Upper lobe of left lung (tissue), 6 donors: ENCODE data around the gene PPP1R3G. TPM values are rescaled to one million over a fixed set of nuclear protein-coding genes. Genes with fewer than 3 reads are reported as not detected.

Experiments used
- ATAC-seq, 2 donors: fragments of 200-7000 bp; cut with Tn5 transposase; one replicate each; pipeline ENCODE4 v1.9.1; 2022; ENCODE audit warnings: mild to moderate bottlenecking in 2 of 2, moderate library complexity in 2 of 2; ENCODE audit not compliant: low FRiP score in 2 of 2
- DNase-seq, 2 donors: peaks; one replicate each; pipeline ENCODE4 v3.0.0-alpha.2; 2019 to 2020
- H3K27ac ChIP-seq, 4 donors: fragments of 200-600 bp; sonication (generic); one replicate each; pipeline ENCODE4 v1.5.1; 2016 to 2019
- H3K27me3 ChIP-seq, 4 donors: fragments of 200-600 bp; sonication (generic); one replicate each; pipeline ENCODE4 v1.5.1; 2017 to 2019
- H3K36me3 ChIP-seq, 4 donors: fragments of 200-600 bp; sonication (generic); one replicate each; pipeline ENCODE4 v1.5.1; 2016 to 2019
- H3K4me1 ChIP-seq, 4 donors: fragments of 200-600 bp; sonication (generic); one replicate each; pipeline ENCODE4 v1.5.1; 2018 to 2019
- H3K4me3 ChIP-seq, 4 donors: fragments of 200-600 bp; sonication (generic); one replicate each; pipeline ENCODE4 v1.5.1; 2017 to 2019; ENCODE audit warnings: mild to moderate bottlenecking in 2 of 4, moderate library complexity in 1 of 4
- H3K9me3 ChIP-seq, 4 donors: fragments of 200-600 bp; sonication (generic); one replicate each; pipeline ENCODE4 v1.5.1; 2018 to 2019
- EP300 ChIP-seq, 4 donors: sonication (generic); formaldehyde crosslinking; IDR thresholded peaks; one replicate each; pipeline ENCODE4 v1.5.1; 2017; ENCODE audit warnings: antibody characterized with exemption in 4 of 4, control low read depth in 2 of 4
- POLR2A ChIP-seq, 4 donors: fragments of 450-650 bp; IDR thresholded peaks; one replicate each; pipeline ENCODE4 v1.5.1; 2016 to 2017; ENCODE audit warnings: antibody characterized with exemption in 4 of 4, mild to moderate bottlenecking in 2 of 4
- POLR2AphosphoS5 ChIP-seq, 2 donors: sonication (generic); formaldehyde crosslinking; IDR thresholded peaks; one replicate each; pipeline ENCODE4 v1.5.1; 2017; ENCODE audit warnings: antibody characterized with exemption in 2 of 2
- WGBS, 2 donors: methylation state at CpG; one replicate each; pipeline ENCODE4 v1.1.5; 2017 to 2018; 5-methylcytosine and 5-hydroxymethylcytosine counted together
- total RNA-seq, 6 donors: library from RNA; depleted of rRNA in 4 of 6; stranded (reverse); fragments of >200 nt in 4 of 6; gene quantifications; one replicate each; pipeline versions ENCODE4 v1.1.0 to v1.2.1, GENCODE V29; 2016 to 2021
- TF ChIP-seq, protein P1 (sequence below), 6 experiments: fragments of 450-650 bp in 4 of 6; fragments of 200-600 bp in 2 of 6; sonication (generic) in 2 of 6; IDR thresholded peaks; one replicate each; pipeline ENCODE4 v1.5.1; 2016 to 2019; ENCODE audit warnings: antibody characterized with exemption in 6 of 6
- donor health status: DM: no; HTN: no; CAD: no; lungs with moderate emphysema.
- donor health status: DM: no; HTN: yes; CAD: no; lungs with severe emphysema.

The PPP1R3G gene
- total RNA-seq, 6 donors from 2014 or later: 0.10 to 0.64 (median 0.37) TPM; not detected in 1

GRCh38 chr6:5044866-5045265, 40.3 kb upstream of the PPP1R3G start:
- TF ChIP-seq POLR2A (IDR thresholded peaks at IDR 0.05) (no peak), POLR2AphosphoS5 (IDR thresholded peaks at IDR 0.05) (no peak), EP300 (IDR thresholded peaks at IDR 0.05) (no peak)
- TF ChIP-seq, protein P1, sequence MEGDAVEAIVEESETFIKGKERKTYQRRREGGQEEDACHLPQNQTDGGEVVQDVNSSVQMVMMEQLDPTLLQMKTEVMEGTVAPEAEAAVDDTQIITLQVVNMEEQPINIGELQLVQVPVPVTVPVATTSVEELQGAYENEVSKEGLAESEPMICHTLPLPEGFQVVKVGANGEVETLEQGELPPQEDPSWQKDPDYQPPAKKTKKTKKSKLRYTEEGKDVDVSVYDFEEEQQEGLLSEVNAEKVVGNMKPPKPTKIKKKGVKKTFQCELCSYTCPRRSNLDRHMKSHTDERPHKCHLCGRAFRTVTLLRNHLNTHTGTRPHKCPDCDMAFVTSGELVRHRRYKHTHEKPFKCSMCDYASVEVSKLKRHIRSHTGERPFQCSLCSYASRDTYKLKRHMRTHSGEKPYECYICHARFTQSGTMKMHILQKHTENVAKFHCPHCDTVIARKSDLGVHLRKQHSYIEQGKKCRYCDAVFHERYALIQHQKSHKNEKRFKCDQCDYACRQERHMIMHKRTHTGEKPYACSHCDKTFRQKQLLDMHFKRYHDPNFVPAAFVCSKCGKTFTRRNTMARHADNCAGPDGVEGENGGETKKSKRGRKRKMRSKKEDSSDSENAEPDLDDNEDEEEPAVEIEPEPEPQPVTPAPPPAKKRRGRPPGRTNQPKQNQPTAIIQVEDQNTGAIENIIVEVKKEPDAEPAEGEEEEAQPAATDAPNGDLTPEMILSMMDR (IDR thresholded peaks at IDR 0.05): no peak
- no peak for DNase-seq
- no peaks in the 10 kb centered on the region for H3K4me1 ChIP-seq
- H3K36me3 ChIP-seq: no peaks in the 10 kb centered on the region
- peaks cover 0 to 2% (median 0%) of the 10 kb centered on the region in 4 donors for H3K9me3 ChIP-seq
- WGBS, 2 donors: 71 to 95% methylated on average over 3 of the region's 3 CpGs
- no peak overlapping the region for H3K4me3 ChIP-seq
- H3K27ac ChIP-seq: no peak overlapping the region
- H3K27me3 ChIP-seq: no peaks in the 10 kb centered on the region
- ATAC-seq: no peak

DNA sequence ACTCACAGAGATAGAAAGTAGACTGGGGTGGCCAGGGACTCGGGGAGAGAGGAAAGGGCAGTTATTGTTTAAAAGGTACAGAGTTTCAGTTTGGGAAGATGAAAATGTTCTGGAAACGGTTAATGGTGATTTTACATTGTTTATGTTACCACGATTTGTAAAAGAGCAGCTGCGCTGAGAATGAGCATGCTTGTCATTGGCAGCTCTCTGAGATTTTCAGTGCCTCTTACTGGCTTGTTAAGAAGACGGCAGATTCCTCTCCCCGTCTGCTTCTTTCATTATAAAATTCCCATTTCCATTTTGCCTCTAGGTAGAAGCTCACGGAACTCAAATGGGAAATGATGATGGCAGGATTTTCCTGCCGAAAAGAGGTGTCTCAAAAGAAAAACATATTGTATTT, 39.7 kb upstream of the PPP1R3G start:
- no peak overlapping the region for H3K27ac ChIP-seq
- DNase-seq: no peak
- no peak for ATAC-seq
- TF ChIP-seq EP300 (IDR thresholded peaks at IDR 0.05) (no peak), POLR2AphosphoS5 (IDR thresholded peaks at IDR 0.05) (no peak), POLR2A (IDR thresholded peaks at IDR 0.05) (no peak)
- TF ChIP-seq, protein P1 (IDR thresholded peaks at IDR 0.05): no peak
- no peak overlapping the region for H3K4me3 ChIP-seq
- WGBS, 2 donors: 67 to 68% methylated on average over 8 of the region's 8 CpGs
- H3K27me3 ChIP-seq: no peaks in the 10 kb centered on the region
- no peaks in the 10 kb centered on the region for H3K4me1 ChIP-seq
- H3K36me3 ChIP-seq: no peaks in the 10 kb centered on the region
- H3K9me3 ChIP-seq: peaks cover 0 to 7% (median under 1%) of the 10 kb centered on the region in 4 donors

- Histone ChIP-seq H3K27me3 (no peaks in the 10 kb centered on the region), H3K4me3 (no peak overlapping the region), H3K9me3 (peaks cover 4 to 12% (median 4%) of the 10 kb centered on the region in 4 donors), H3K4me1 (no peaks in the 10 kb centered on the region), H3K27ac (no peak overlapping the region), H3K36me3 (no peaks in the 10 kb centered on the region)
- 88 to 91% methylated on average over 8 to 9 of the region's 9 CpGs for WGBS, 2 donors
- no peak for DNase-seq
- TF ChIP-seq, protein P1 (IDR thresholded peaks at IDR 0.05): no peak
- ATAC-seq: no peak
These were observed 38.7 kb upstream of the PPP1R3G start for GRCh38 chr6:5046430-5046829.

DNA sequence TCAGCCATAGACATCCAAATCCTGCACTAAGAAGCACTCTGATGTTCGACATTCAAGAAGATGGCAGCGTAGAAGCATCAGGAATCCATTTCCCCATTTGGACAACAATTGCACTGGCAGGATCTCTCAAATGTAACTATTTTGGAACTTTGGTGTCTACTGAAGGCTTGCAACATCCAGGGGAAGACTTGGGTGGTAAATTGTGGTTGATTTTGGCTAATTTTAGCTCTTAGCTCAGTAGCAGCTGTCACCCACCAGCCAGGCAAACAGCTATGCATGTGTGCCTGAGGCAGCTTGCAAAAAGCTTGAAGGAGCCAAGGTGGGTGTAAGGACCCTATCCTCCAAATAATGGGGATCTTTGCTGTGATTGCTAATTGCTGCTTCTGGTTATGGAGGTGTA, 35.1 kb upstream of the PPP1R3G start:
- no peak for TF ChIP-seq POLR2A (IDR thresholded peaks at IDR 0.05)
- TF ChIP-seq EP300 (IDR thresholded peaks at IDR 0.05): no peak
- no peak for TF ChIP-seq POLR2AphosphoS5 (IDR thresholded peaks at IDR 0.05)
- TF ChIP-seq, protein P1 (IDR thresholded peaks at IDR 0.05): no peak
- Histone ChIP-seq H3K27ac (no peak overlapping the region), H3K4me3 (no peak overlapping the region), H3K36me3 (no peaks in the 10 kb centered on the region), H3K27me3 (no peaks in the 10 kb centered on the region), H3K9me3 (peaks cover 4 to 17% (median 7%) of the 10 kb centered on the region in 4 donors), H3K4me1 (peaks cover 0 to 7% (median 1%) of the 10 kb centered on the region in 4 donors)
- DNase-seq (no peak), ATAC-seq (no peak)
- WGBS, 2 donors: 79 to 80% methylated on average over 2 of the region's 2 CpGs

GRCh38 chr6:5051394-5051793, 33.7 kb upstream of the PPP1R3G start:
- ATAC-seq (no peak), DNase-seq (no peak)
- TF ChIP-seq POLR2AphosphoS5 (IDR thresholded peaks at IDR 0.05): no peak
- no peak for TF ChIP-seq POLR2A (IDR thresholded peaks at IDR 0.05)
- no peak for TF ChIP-seq EP300 (IDR thresholded peaks at IDR 0.05)
- TF ChIP-seq, protein P1 (IDR thresholded peaks at IDR 0.05): no peak
- WGBS, 2 donors: 83 to 94% methylated on average over 1 of the region's 1 CpG
- peaks cover 0 to 7% (median 1%) of the 10 kb centered on the region in 4 donors for H3K4me1 ChIP-seq
- peaks cover 4 to 17% (median 7%) of the 10 kb centered on the region in 4 donors for H3K9me3 ChIP-seq
- H3K4me3 ChIP-seq: no peak overlapping the region
- H3K36me3 ChIP-seq: no peaks in the 10 kb centered on the region
- H3K27me3 ChIP-seq: no peaks in the 10 kb centered on the region
- H3K27ac ChIP-seq: no peak overlapping the region
